HT1080 (cell line): Measurements from ENCODE around the gene CD300LG. TPM values are rescaled to one million over a fixed set of nuclear protein-coding genes. Genes with fewer than 3 reads are reported as not detected.
"Not testable (repeated sequence)": the region's sequence is repeated elsewhere in the genome, so short reads cannot be mapped to it uniquely, and the experiment has no call there.

Experiments used
- DNase-seq: peaks from one replicate; pipeline ENCODE4 v3.0.0-alpha.2; 2015; ENCODE audit warnings: low read depth
- total RNA-seq: library from RNA; depleted of rRNA; stranded (reverse); fragments of >200 nt; shearing (Covaris generic); gene quantifications from 2 replicates; pipeline ENCODE4 v1.2.3, GENCODE V29; 2014

The CD300LG gene
- total RNA-seq, 1 experiment from 2014 or later: not detected

- DNase-seq: no peak
These were observed 30.6 kb downstream of the CD300LG start for GRCh38 chr17:43877451-43878155.

GRCh38 chr17:43878260-43879175 lies 31.5 kb downstream of the CD300LG start:
- DNase-seq: peak; percentile 83

DNA sequence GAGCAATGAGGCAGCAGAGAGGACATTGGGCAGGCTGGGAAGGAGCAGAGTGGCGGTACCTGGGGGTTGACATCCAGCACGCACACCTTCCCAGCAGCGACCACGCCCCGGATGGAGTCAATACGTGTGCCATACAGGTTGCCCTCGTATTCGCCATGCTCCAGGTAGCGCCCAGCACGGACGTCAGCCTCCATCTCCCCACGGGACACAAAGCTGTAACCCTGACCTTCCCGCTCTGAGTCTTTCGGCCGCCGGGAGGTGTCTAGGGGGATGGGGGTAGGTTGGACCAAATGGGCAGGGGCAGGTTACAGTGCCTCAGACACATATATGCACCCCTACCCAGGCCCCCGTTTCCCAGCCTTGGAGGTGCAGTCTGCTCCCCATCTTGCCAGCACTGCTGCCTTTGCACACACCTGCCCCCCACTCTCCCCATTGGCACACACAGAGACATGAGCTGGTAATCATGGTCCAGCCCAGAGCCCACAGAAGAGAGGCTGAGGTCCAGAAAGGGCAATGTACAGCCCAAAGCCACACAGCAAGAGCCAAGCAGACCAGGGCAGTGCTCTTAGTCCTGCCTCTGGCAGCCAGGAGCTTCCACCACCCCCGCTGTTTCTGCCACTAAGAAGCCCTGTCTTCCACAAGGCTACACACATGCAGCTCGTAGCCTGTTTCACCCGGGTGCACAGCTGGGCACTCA lies 32.9 kb downstream of the CD300LG start:
- DNase-seq: no peak

DNA sequence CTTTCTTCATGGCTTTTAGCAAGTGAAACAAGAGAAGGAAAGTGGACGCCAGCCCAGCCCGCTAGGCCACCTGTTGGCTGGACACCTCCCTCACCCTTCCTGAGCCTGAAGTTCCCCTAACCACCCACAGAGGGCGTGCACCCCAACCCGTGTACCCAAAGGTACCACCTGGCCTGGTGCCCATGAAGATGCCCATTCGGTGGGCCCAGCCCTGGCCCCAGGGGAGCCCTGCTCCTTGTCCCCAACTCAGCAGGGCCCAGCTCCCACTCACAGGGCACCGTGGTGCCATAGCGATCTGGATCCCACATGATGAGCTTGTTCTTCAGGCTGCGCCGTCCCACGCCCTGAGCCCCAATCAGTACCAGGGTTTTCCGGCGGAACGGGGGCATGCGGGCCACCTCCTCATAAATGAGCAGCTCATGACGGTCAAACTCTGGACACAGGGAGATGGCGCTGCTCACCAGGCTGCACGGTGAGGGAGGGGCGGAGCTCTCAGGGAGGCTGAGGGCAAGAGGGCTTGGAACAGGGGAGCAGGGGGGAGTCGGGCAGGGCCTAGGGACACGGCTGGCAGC lies 33.5 kb downstream of the CD300LG start:
- DNase-seq: peak; percentile 34

GRCh38 chr17:43881181-43881580 lies 34.2 kb downstream of the CD300LG start:
- DNase-seq: no peak

DNA sequence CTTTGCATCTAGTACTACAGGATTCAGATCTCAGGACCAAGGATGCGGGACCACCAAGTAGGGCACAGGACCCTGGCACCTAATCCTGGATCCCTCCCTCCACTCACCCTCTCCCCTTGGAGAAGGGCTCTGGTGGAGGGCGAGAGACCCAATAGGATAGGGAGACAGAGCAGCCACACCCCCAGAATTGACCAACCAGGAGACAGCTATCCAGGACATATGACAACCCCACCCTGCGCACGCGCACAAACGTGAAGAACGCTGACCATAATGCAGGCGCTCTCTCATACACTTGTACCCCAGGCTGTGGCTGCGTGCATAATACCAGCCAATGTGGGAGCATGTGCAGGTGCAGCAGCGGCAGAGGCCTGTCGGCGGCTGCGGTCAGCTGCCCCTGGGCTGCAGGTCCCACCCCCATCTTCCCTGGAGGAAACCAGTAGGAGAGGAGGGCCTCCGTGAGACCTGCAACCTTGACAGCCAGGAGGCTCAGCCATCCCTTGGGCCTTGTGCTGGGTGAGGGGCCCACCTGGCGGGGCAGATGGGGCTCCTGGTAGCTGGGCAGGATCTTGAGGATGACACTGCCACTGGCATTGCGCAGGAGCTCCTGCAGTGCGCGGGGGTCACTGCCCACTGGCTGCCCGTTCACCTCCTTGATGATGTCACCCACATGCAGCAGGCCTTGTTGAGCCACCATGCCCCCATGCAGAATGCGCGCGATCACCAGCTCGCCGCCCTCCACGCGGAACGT lies 35.0 kb downstream of the CD300LG start:
- no peak for DNase-seq

DNA sequence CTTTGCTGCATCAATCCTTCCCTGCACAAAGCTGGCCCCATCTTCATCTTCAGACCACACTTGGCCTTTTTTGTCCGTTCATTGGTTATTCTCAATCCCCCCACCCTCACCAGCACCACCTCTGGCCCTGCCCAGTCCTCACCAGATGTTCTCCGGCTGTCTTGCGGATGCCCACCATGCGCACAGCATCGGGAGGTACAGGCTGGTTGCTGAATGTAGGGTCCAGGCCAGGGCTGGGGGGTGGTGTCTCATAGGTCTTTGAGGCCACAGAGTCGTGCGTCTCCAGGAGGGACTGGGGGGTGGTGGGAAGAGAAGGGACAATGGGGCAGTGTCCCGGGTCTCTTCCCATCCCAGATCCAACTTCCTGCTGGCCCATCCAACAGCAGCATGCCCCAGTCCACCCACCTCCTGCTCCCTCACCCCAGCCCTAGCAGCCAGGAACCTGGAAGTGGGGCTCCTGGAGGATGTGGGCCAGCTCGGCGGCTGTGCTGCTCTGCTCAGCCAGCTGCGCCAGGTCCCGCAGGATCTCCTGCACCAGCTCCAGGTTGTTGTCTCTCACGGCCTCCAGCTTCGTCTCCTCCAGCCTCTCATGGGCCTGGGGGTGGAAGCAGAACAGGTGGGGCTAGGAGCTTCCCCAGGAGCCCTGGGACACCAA lies 35.9 kb downstream of the CD300LG start:
- no peak for DNase-seq

- DNase-seq: no peak
These were observed 41.6 kb downstream of the CD300LG start for GRCh38 chr17:43888548-43888947.

- DNase-seq: no peak
These were observed 43.3 kb downstream of the CD300LG start for GRCh38 chr17:43890240-43890639.

DNA sequence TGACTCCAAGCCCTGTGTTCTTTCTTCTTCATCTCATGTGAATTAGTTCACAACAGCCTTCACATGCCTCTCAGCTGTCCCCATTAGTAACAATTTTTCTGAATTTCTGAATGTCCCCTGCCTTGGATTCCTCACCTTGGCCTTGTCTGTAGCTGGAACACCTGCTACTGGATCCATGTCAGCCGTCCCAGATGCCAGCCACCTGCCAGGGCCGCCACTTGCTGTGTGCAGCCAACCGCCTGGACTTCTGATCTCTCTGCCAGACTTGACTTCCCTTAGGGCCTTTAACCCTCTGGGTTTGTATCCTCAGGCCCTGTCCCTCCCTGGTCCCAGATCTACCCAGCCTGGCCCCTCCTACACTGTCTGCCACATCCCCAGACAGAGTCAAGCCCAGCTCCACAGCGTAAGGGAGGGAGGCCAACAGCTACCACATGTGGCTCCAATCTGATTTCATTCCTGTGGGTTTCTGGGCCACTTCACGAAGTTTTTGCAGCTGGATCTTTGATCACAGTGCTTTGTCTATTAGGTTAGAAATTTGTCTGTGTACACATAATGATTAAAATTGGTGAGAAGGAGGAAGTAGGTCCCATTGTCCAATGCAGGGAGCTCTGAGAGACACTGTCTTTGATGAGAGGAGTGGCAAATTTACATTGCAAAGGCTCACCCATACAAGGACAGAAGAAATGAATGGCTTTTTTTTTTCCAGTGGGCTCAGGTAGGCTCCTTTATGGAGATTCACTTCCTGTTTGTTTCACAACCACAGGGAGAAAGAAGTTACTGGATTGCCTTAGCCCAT lies 45.1 kb downstream of the CD300LG start:
- no peak for DNase-seq

GRCh38 chr17:43892647-43892952 lies 45.6 kb downstream of the CD300LG start:
- DNase-seq: no peak

DNA sequence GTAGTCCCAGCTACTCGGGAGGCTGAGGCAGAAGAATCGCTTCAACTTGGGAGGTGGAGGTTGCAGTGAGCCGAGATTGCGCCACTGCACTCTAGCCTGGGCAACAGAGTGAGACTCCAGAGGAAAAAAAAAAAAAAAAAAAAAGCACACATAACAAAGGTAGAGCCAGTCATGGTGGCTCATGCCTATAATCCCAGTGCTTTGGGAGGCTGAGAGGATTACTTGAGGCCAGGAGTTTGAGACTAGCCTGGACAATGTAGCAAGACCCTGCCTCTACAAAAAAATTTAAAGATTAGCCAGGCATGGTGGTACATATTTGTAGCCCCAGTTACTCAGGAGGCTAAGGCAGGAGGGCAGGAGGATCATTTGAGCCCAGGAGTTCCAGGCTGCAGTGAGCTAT lies 47.5 kb downstream of the CD300LG start:
- DNase-seq: not testable (repeated sequence)

- DNase-seq: no peak
These were observed 50.9 kb downstream of the CD300LG start for GRCh38 chr17:43897831-43898230.

GRCh38 chr17:43898446-43898845 lies 51.5 kb downstream of the CD300LG start:
- DNase-seq: no peak

GRCh38 chr17:43900183-43900857 lies 53.3 kb downstream of the CD300LG start:
- peak; percentile 46 for DNase-seq

GRCh38 chr17:43900858-43901754 lies 54.1 kb downstream of the CD300LG start:
- DNase-seq: no peak

DNA sequence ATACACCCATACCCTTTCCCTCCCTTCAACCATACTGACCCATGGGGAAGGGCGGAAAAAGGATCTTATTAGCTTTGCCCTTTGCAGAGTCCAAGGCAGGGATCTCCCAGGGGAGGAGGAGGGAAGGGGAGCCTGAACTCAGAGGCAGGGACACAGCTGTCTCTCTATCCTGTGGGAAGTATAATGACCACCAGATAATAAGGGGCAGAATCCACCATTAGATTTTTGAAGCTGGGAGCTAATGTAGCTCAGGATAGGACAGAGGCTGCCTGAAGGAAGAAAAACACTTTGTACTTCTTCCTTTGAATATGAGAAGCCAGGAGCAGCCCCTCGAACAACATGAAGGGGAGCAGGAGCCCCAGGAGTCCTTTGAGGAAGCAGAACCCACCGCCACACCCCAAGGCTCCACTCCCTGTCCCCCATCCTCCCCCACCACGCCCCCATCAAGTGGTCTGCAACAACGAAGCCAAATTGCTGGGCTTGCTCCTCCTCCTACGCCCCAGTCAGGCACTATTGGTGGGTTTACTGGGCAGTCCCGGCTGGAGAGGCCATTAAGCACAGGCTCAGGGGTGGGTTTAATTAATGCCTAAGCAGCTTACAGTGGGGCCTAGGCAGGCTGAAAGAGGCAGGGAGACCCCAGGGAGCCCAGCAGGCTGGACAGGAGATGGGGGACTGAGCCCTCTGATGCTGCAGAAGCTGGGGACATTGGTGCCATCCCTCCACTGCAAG lies 55.0 kb downstream of the CD300LG start:
- DNase-seq: no peak
